Keratinocyte (primary cell): ENCODE measurements around the gene AP2A2. TPM values are rescaled to one million over a fixed set of nuclear protein-coding genes. Genes with fewer than 3 reads are reported as not detected.

Experiments
- DNase-seq: peaks from one replicate; pipeline ENCODE4 v3.0.0-alpha.2; 2011; ENCODE audit warnings: low read depth, missing footprints, low spot score
- FAIRE-seq: peaks from 2 replicates; lab custom pipeline; 2011; peaks lifted over from hg19 to GRCh38; lab: Jason Lieb, UNC
- H2AFZ ChIP-seq: 2 replicates; pipeline ENCODE4 v1.6.0; 2012; ENCODE audit warnings: low read length, control low read depth, inconsistent platforms; ENCODE audit not compliant: control insufficient read depth
- H3K27ac ChIP-seq: 2 replicates; pipeline ENCODE4 v1.5.1; 2011; ENCODE audit warnings: low read length; ENCODE audit not compliant: control insufficient read depth, insufficient read depth
- H3K27me3 ChIP-seq: 3 replicates; pipeline ENCODE4 v1.6.0; 2011; ENCODE audit warnings: low read length; ENCODE audit not compliant: control insufficient read depth, insufficient read depth; ENCODE audit errors: extremely low read depth
- H3K36me3 ChIP-seq, 2 experiments: 2 replicates in 1 of 2; 3 replicates in 1 of 2; pipeline ENCODE4 v1.5.1; 2011; ENCODE audit warnings: low read length in 2 of 2, mild to moderate bottlenecking in 1 of 2; ENCODE audit not compliant: control insufficient read depth in 2 of 2, insufficient read depth in 2 of 2; ENCODE audit errors: extremely low read depth in 1 of 2
- H3K4me1 ChIP-seq: 3 replicates; pipeline ENCODE4 v1.5.1; 2011; ENCODE audit warnings: low read length; ENCODE audit not compliant: control insufficient read depth, insufficient read depth; ENCODE audit errors: extremely low read depth
- H3K4me2 ChIP-seq: 3 replicates; pipeline ENCODE4 v1.6.0; 2011; ENCODE audit warnings: low read depth, low read length; ENCODE audit not compliant: control insufficient read depth, insufficient read depth; ENCODE audit errors: extremely low read depth
- H3K4me3 ChIP-seq, 3 experiments: fragments of 200-600 bp in 1 of 3; sonication (generic) in 1 of 3; 2 replicates in 2 of 3; 3 replicates in 1 of 3; pipeline ENCODE4 v1.5.1; 2011 to 2016; ENCODE audit warnings: low read length in 3 of 3, mild to moderate bottlenecking in 3 of 3, control low read depth in 2 of 3, inconsistent platforms in 1 of 3, low read depth in 1 of 3, mixed read lengths in 1 of 3, mixed run types in 1 of 3, moderate library complexity in 1 of 3; ENCODE audit not compliant: control insufficient read depth in 2 of 3, insufficient read depth in 2 of 3; ENCODE audit errors: extremely low read depth in 1 of 3
- H3K79me2 ChIP-seq: 2 replicates; pipeline ENCODE4 v1.6.0; 2012; ENCODE audit warnings: low read length; ENCODE audit not compliant: control insufficient read depth, insufficient read depth
- H3K9ac ChIP-seq: 3 replicates; pipeline ENCODE4 v1.6.0; 2011; ENCODE audit warnings: low read length; ENCODE audit not compliant: control insufficient read depth, insufficient read depth; ENCODE audit errors: extremely low read depth
- H3K9me1 ChIP-seq: 3 replicates; pipeline ENCODE4 v1.6.0; 2011; ENCODE audit warnings: low read length; ENCODE audit not compliant: control insufficient read depth, insufficient read depth; ENCODE audit errors: extremely low read depth
- H3K9me3 ChIP-seq: 2 replicates; pipeline ENCODE4 v1.5.1; 2012; ENCODE audit warnings: low read depth, low read length; ENCODE audit not compliant: control insufficient read depth
- H4K20me1 ChIP-seq: 3 replicates; pipeline ENCODE4 v1.6.0; 2011; ENCODE audit warnings: low read length; ENCODE audit not compliant: control insufficient read depth, insufficient read depth; ENCODE audit errors: extremely low read depth
- CTCF ChIP-seq, 3 experiments: IDR thresholded peaks in 1 of 3; conservative IDR thresholded peaks in 1 of 3; optimal IDR thresholded peaks in 1 of 3; 2 replicates in 2 of 3; 3 replicates in 1 of 3; pipeline versions ENCODE3 to v1.5.1; 2011; ENCODE audit warnings: low read length in 3 of 3, mild to moderate bottlenecking in 3 of 3, moderate library complexity in 2 of 3, control low read depth in 1 of 3, inconsistent platforms in 1 of 3; ENCODE audit not compliant: insufficient read depth in 2 of 3; ENCODE audit errors: extremely low read depth in 1 of 3
- EZH2 ChIP-seq: IDR thresholded peaks from one replicate; pipeline ENCODE4 v1.6.1; 2012; ENCODE audit warnings: inconsistent platforms, mild to moderate bottlenecking, low read length, moderate library complexity
- dilution Hi-C: fragments of 300-500 bp; cut with MboI; formaldehyde crosslinking; loops from one replicate; pipeline ENCODE4 v1.7.0; 2020; ENCODE audit warnings: low sequenced_read_pairs; ENCODE audit not compliant: extremely low pct_ligation_motif_present
- polyA plus RNA-seq, 5 experiments: library from polyadenylated mRNA; depleted of rRNA in 3 of 5; stranded (reverse) in 3 of 5; stranded (forward) in 1 of 5; unstranded in 1 of 5; fragments of >200 nt; gene quantifications; 1 replicate in 1 of 5; 2 replicates in 3 of 5; 3 replicates in 1 of 5; pipeline versions ENCODE4 v1.2.1 to v1.2.3, GENCODE V29; 2011 to 2012; ENCODE audit warnings: missing spikeins in 2 of 5, low read depth in 1 of 5, low replicate concordance in 1 of 5

AP2A2 gene
- polyA plus RNA-seq, 1 donor (not counting 4 experiments of a cell fraction or from before 2014, with no cell fraction given), result 47.8 TPM

DNA sequence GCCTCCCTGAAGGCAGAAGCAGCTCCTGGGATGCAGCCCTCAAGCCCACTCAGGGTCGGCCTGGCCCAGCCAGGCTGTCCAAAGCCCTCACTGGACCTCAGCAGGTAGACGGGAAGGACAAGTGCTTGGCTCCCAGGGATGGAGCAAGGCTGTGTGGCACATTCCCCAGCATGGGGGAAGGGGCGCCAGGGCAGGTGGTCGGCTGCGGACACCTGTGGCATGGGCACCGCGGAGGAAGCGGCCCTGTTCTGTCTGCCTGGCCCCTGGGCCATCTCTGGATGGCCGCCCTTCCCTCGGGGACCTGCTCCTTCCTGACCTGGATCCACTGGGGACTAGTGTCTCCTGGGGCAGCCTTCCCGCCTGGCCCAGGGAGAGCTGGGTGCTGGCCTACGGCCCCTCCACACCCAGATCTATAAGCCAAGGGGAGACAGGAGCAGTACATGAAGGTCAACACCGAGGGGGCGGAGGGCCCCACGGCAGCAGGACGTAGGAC is 41.0 kb upstream of the AP2A2 start:
- no peaks in the 10 kb centered on the region for H4K20me1 ChIP-seq
- no peaks in the 10 kb centered on the region for H3K27me3 ChIP-seq
- H3K9me1 ChIP-seq, result no peaks in the 10 kb centered on the region
- DNase-seq (no peak), FAIRE-seq (no peak)
- peaks cover 10 to 11% of the 10 kb centered on the region in 2 experiments for H3K36me3 ChIP-seq
- TF ChIP-seq CTCF (optimal IDR thresholded peaks at IDR 0.05 in 1 of 3, IDR thresholded peaks at IDR 0.05 in 1 of 3, conservative IDR thresholded peaks at IDR 0.05 in 1 of 3; ENCODE audit: extremely low read depth in 1 of 3, insufficient read depth in 2 of 3, low read length in 3 of 3) (no peak), EZH2 (no peak)
- no peak overlapping the region for H3K27ac ChIP-seq
- dilution Hi-C loops, result no loop called here
- H3K4me1 ChIP-seq, result no peaks in the 10 kb centered on the region
- H3K79me2 ChIP-seq, result no peaks in the 10 kb centered on the region
- no peak overlapping the region for H3K4me2 ChIP-seq
- no peak overlapping the region for H3K9ac ChIP-seq
- no peak overlapping the region for H3K4me3 ChIP-seq
- no peaks in the 10 kb centered on the region for H3K9me3 ChIP-seq
- no peak overlapping the region for H2AFZ ChIP-seq

GRCh38 chr11:886568-886967 is 39.1 kb upstream of the AP2A2 start:
- Histone ChIP-seq H3K4me2 (no peak overlapping the region), H3K4me1 (no peaks in the 10 kb centered on the region), H3K9me3 (no peaks in the 10 kb centered on the region), H2AFZ (no peak overlapping the region), H3K27me3 (no peaks in the 10 kb centered on the region), H3K4me3 (no peak overlapping the region), H3K27ac (no peak overlapping the region), H3K36me3 (peaks cover 7 to 11% of the 10 kb centered on the region in 2 experiments), H3K9ac (no peak overlapping the region), H3K79me2 (no peaks in the 10 kb centered on the region), H3K9me1 (no peaks in the 10 kb centered on the region), H4K20me1 (no peaks in the 10 kb centered on the region)
- DNase-seq (no peak), FAIRE-seq (no peak)
- dilution Hi-C loops, result no loop called here
- no peak for TF ChIP-seq EZH2
- TF ChIP-seq CTCF (optimal IDR thresholded peaks at IDR 0.05 in 1 of 3, IDR thresholded peaks at IDR 0.05 in 1 of 3, conservative IDR thresholded peaks at IDR 0.05 in 1 of 3; ENCODE audit: extremely low read depth in 1 of 3, insufficient read depth in 2 of 3, low read length in 3 of 3), result no peak
